HS-5 (cell line): ENCODE measurements around the gene CNTN4.

Source experiments
- DNase-seq: peaks from one replicate; pipeline ENCODE4 v3.0.0-alpha.2; 2012; ENCODE audit warnings: low read depth

The CNTN4 gene

GRCh38 chr3:2589336-2589969 lies 490.8 kb downstream of the CNTN4 start:
- DNase-seq: no peak

DNA sequence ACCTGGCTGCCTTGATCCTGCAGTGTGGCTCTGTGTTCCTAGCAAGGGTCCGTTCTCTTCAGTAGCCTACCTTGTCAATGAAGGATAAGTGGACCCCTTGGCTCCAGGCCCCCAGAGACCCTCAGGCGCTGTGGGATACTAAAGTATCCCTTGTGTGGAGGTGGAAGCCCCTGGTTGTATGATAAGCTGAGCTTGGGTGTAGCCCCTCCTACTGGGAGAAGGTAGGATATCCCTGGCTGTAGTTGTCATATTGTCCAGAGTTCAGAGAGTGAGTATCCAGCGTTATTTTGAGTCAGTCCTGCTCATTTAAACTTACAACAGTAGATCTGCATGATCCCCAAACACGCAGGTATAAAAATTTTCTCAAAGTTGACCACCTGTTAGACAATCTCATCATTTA lies 496.8 kb downstream of the CNTN4 start:
- no peak for DNase-seq

- no peak for DNase-seq
Measured at GRCh38 chr3:2597615-2598014, 498.9 kb downstream of the CNTN4 start.

DNA sequence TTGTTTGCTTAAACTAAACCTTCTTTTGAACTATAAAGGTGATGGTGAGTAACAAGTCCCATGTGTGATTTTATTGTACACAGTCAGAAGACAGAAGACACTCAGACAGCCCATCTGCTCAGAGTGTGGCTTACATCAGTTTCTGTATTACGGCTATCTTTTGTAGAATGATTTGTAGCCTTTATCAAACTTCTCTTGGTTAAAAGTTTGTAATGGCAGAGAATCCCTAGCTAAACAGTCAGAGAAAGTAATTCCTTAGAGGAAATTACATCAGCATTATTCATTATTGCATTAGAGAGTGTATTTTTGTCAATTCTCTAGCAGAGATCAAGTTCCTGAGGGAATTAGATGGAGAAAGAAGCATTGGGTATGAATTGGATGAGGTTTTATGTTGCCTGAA lies 500.8 kb downstream of the CNTN4 start:
- DNase-seq: no peak

DNA sequence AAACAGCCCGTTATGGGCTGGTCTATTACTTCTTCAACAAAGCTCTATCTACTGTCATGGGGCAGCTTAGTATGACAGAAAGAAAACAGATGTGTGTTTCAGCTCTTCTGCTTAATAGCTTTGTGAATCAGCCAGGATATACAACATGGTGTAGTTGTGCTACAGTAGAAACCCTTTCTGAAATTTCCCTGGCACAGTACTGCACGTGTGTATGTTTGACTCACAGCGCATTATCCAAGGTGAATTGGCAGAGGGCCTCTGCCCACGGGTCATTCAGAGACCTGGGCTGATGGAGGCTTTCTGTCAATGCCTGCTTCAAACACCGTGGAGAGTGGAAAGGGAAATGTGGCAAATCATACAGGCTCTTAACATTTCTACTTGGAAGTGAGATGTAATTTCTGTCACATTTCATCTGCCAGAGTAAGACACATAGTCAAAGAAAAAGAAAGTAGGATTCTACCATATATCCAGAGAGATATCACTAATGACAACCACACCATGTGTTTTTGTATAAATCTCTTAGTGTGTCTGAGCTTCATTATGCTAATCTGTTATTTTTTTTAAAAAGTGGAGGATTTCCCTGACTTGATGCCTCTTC lies 505.1 kb downstream of the CNTN4 start:
- no peak for DNase-seq

DNA sequence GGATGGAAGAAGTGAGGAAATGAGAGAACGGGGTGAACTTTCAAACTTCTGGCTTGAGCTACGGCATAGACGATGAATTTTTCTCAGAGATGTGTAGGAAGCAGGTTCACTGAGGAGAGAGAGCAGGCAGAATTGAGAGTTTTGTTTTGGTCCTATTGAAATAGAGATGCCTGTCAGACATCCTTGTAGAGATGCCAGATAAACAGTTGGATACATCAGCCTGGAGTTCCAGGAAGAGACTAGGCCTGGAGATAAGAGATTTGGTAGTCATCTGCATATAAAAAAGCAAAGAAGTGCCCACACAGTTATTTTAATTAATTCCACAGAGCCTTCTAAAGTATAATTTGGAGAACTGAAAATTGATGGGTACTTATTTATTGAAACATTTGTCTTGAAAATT lies 515.9 kb downstream of the CNTN4 start:
- DNase-seq: no peak

- DNase-seq: no peak
Measured at GRCh38 chr3:2615080-2615479, 516.4 kb downstream of the CNTN4 start.

DNA sequence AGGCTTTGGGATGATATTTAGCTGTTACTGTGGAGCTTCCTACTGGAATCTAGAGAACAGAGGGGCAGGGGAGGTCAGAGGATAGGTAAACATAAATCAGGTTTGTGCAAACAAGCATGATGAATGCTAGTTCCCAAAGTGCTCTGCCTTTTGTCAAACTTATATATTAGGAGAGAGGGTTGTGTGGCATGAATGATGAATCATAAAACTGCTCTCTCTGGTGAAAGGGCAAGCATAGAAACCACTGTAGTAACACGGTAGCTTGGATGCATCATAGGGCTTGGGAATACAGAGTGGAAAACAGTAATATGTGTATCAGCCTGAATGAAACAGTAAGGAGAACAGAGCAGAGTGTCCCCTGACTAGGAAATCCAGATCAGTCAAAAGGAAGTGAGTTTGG lies 524.8 kb downstream of the CNTN4 start:
- no peak for DNase-seq

DNA sequence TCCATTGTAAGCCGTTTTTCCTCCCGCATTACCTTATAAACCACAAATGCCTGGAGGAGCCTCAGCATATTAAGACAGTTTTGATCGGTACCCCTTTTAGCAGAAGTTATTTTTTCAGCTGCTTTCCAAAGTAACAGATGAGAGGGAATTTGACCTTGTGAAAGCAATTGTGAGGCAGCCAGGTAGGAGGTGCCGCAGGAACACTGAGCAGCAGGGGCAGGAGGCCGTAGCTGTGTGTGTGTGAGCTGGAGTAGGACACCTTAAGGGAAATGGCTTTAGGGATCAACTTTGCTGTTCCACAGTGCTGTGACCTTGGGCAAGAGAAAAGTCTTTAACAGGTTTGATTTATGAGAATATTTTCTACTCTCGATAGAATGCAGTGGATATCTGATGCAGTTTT lies 529.5 kb downstream of the CNTN4 start:
- DNase-seq: no peak

DNA sequence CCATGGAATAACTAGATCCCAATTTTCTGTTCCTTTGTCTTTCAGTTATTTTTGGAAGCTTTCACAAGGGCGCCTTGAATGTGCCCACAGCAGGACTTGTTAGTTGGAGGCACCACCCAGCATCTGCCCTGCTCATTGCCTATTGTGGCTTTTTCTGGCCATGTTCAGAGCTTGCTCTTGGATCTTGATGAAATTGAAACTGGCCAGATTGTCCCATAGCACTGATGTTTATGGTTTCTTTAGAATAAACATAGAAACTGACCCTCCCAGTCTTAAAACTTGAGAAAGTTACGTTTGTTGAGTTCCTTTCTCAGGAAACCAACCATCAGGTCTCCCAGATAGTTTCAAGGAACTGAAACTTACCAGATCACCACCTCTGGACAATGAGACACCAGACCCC lies 536.8 kb downstream of the CNTN4 start:
- no peak for DNase-seq

GRCh38 chr3:2643606-2644005 lies 544.9 kb downstream of the CNTN4 start:
- DNase-seq: no peak

- DNase-seq: no peak
Measured at GRCh38 chr3:2645001-2645400, 546.3 kb downstream of the CNTN4 start.

GRCh38 chr3:2650746-2651145 lies 552.1 kb downstream of the CNTN4 start:
- DNase-seq: no peak

DNA sequence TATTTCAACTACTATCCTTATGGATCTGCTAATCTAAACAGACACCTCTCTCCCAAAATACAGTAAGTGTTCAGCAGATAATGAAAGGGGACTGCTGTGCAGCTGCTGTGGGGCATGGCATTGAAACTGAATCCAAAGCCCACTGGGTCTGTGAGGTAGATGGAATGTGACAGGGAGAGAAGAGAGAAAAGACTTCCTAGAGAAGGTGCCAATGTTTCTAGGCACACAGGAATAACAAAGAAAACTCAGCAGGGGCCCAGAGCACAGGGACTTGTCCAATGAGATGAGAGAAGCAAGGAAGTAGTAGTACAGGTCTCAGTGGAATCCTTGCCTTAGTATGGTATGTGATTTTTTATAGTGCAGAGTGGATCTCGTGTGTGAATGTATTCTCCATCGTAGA lies 553.7 kb downstream of the CNTN4 start:
- DNase-seq: no peak

DNA sequence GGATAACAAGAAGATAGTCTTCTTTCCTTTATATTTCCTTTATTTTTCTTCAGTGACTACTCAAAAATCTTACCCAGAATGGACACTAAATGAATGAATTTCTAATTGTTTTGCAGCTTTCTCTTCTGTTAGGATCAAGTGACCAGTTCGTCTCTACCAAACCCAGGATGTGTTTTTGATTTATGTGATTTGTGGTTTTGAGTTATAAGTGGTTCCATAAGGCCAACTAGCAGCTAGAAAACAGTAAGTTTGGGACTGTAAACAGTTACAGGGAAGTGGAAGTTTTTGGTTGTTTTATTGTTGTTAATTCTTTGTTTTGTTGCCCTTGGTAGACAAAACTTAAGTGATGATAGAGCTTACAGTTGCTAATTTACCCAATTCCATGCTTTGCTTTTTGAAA lies 555.0 kb downstream of the CNTN4 start:
- no peak for DNase-seq

DNA sequence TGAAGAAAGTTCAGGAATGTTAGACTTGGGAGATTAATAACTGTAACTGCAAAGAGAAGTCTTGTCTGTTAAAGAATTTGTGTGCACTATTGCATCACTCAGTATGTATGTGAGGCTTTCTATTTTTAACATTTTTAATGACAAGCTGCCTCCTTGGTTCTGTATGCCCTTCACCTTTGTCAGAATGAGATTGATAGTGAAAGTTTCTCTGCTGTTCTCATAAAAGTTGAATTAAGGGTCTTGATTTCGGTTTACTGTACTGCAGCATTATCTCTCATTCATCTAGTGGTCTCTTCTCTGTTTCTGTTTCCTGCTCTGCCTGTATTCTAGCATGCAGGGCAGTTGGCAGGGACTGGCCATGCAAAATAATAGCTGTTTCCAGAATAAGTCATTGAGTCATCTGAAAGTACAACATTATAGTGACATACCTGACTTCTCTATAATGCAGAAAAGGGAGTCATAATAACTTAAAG lies 556.6 kb downstream of the CNTN4 start:
- DNase-seq: no peak

GRCh38 chr3:2656806-2657777 lies 558.4 kb downstream of the CNTN4 start:
- DNase-seq: no peak

DNA sequence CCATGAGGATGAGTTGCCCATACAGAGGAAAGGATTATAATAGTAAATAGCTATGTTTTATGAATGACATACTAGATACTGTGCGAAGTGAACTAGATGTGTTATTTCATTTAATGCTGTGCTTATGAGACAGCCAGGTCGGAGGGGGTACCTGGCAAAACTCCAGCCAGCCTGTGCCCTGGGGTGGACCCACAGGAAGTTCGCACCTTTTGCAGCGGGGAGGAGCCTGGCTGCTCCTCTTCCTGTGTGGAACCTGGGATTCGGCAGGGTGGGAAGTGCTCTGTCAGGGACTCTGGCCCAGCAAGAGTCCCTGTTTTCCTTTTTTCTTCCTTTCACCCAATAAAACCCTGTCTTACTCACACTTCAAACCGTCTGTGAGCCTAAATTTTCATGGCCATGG lies 559.3 kb downstream of the CNTN4 start:
- no peak for DNase-seq

DNA sequence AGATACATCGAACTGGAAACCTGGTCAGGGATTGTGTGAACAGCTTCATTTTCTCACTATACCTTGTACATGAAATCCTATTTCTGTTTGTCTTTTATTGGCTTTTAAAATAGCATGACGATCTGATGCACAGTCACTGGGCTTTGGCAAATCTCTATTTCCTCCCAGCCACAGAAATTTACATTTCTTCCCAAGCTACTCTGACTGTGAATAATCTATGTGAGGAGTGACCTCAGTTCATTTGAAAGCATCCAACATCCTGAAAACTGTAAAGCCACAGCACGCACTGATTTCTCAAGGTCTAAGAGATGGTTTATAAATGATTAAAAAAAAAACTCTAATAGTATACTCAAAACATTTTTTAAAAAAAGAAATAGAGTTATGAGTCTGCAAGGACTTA lies 561.2 kb downstream of the CNTN4 start:
- no peak for DNase-seq

DNA sequence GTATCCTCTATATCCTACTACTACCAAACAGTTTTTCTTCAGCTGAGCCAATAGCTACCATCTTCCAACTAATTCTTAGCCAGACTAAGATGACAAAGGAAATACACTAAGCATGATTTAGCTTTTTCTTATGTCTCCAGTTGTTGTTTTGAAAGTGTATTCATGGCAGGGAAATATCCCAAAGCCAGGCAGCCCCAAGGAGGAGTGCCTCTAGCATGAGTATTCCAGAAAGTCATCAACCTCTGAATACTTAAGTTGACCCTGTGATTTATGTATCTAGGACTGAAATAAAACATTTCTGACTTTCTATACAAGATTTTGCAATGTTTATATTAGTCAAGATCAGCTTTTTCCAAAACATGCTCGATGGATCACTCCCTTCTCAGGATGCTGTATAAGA lies 562.4 kb downstream of the CNTN4 start:
- DNase-seq: no peak

GRCh38 chr3:2677501-2677900 lies 578.8 kb downstream of the CNTN4 start:
- DNase-seq: no peak

DNA sequence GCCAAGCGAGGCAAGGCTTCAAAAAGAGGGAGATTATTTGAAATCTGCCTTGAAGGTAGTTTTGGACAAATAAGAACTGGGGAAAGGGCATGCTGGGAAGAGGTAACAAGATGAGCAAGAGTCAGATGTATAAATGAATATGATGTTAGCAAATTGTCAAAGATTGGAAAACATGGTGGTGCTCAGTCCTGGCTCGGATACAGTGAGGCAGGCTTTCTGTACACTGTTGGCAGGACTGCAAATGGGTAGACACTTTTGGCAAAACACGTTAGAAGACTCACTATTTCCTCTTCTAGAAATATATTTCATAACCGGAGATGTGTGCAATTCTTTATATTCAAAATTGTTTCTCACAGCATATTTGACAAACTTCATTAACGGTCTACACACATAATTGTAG lies 581.6 kb downstream of the CNTN4 start:
- DNase-seq: no peak

- DNase-seq: no peak
Measured at GRCh38 chr3:2684046-2684445, 585.4 kb downstream of the CNTN4 start.
